ENCODE results near the gene CCT2.
A peak's percentile ranks its signal among the peaks of the same experiment; 100 is the strongest.
"Not testable (repeated sequence)": the region's sequence is repeated elsewhere in the genome, so short reads cannot be mapped to it uniquely, and the experiment has no call there.

The CCT2 gene

GRCh38 chr12:69589082-69589481 is 3.8 kb downstream of the CCT2 start:
- DNase-seq, result no peak

- DNase-seq, result no peak
Observed at GRCh38 chr12:69595689-69596088, 10.4 kb downstream of the CCT2 start.

GRCh38 chr12:69598174-69598753 is 13.0 kb downstream of the CCT2 start:
- no peak for DNase-seq

GRCh38 chr12:69600804-69601203 is 15.5 kb downstream of the CCT2 start:
- no peak for DNase-seq

- DNase-seq, result no peak
Observed at GRCh38 chr12:69601962-69602685, 16.9 kb downstream of the CCT2 start.

GRCh38 chr12:69602954-69603353 is 17.7 kb downstream of the CCT2 start:
- no peak for DNase-seq

- DNase-seq, result not testable (repeated sequence)
Observed at GRCh38 chr12:69603556-69603955, 18.3 kb downstream of the CCT2 start.

GRCh38 chr12:69604275-69604674 is 19.0 kb downstream of the CCT2 start:
- not testable (repeated sequence) for DNase-seq

GRCh38 chr12:69608114-69608513 is 22.9 kb downstream of the CCT2 start:
- DNase-seq, result no peak

- DNase-seq, result no peak
Observed at GRCh38 chr12:69610126-69610525, 24.9 kb downstream of the CCT2 start.

- no peak for DNase-seq
Observed at GRCh38 chr12:69610729-69611128, 25.5 kb downstream of the CCT2 start, which contains the start of gene LRRC10. Gene LRRC10 (minus strand): TSS chr12:69610907. CDS start chr12:69610838, 69 bp downstream.

GRCh38 chr12:69613351-69613750 is 28.1 kb downstream of the CCT2 start:
- DNase-seq, result no peak

- DNase-seq, result no peak
Observed at GRCh38 chr12:69616025-69616424, 30.8 kb downstream of the CCT2 start.

- no peak for DNase-seq
Observed at GRCh38 chr12:69619050-69619449, 33.8 kb downstream of the CCT2 start.

- DNase-seq, result no peak
Observed at GRCh38 chr12:69620077-69620476, 34.8 kb downstream of the CCT2 start.

GRCh38 chr12:69620921-69621320 is 35.7 kb downstream of the CCT2 start:
- no peak for DNase-seq

- DNase-seq, result no peak
Observed at GRCh38 chr12:69621551-69621950, 36.3 kb downstream of the CCT2 start.

GRCh38 chr12:69623970-69624369 is 38.7 kb downstream of the CCT2 start:
- peak; percentile 68 for DNase-seq

- DNase-seq, result no peak
Observed at GRCh38 chr12:69627501-69627900, 42.2 kb downstream of the CCT2 start.

- no peak for DNase-seq
Observed at GRCh38 chr12:69630191-69630590, 44.9 kb downstream of the CCT2 start.

- no peak for DNase-seq
Observed at GRCh38 chr12:69633061-69633460, 47.8 kb downstream of the CCT2 start.

GRCh38 chr12:69639400-69640016 is 54.2 kb downstream of the CCT2 start:
- DNase-seq, result peak; percentile 47

- DNase-seq, result no peak
Observed at GRCh38 chr12:69641546-69641945, 56.3 kb downstream of the CCT2 start.

GRCh38 chr12:69642531-69642930 is 57.3 kb downstream of the CCT2 start:
- no peak for DNase-seq

All from NCI-H1105 (cell line).